TTC549 (cell line): ENCODE measurements around the gene CCT5.
"Not testable (repeated sequence)": the region's sequence is repeated elsewhere in the genome, so short reads cannot be mapped to it uniquely, and the experiment has no call there.

ENCODE experiments used
- FAIRE-seq: peaks from 2 replicates; lab custom pipeline; 2012; peaks lifted over from hg19 to GRCh38; lab: Jason Lieb, UNC

The CCT5 gene

GRCh38 chr5:10277773-10278630 is 27.9 kb downstream of the CCT5 start:
- no peak for FAIRE-seq

DNA sequence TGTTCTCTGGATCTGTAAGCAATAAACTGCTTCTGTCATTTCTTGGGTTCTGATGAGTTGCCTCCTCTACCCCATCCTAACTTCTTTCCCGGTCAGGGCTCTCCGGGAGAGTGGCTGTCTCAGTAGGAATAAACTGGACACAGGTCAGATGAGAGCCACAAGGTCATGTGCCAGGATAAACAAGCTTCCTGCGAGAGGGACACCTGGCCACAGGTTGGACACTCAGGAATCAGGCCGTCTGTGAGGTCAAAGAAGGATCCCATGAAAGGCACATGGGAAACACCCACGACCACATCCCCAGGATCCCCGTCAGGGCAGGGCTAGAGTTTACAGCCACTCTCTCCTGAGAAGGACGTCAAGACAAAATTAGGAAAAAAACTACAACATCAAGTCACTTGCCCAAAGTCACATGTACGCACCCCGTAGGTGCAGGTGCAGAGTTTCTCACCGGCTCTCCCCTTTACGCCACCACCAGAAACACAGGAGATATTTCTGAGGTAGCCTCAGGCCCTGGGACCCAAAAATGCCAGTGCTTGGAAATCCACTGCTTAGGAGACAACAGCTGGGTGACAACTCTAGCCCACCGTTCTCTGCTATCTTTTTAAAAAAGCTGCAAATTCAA is 28.7 kb downstream of the CCT5 start:
- no peak for FAIRE-seq

GRCh38 chr5:10279328-10279727 is 29.2 kb downstream of the CCT5 start:
- no peak for FAIRE-seq

- no peak for FAIRE-seq
Measured at GRCh38 chr5:10279925-10280720, 30.0 kb downstream of the CCT5 start.

DNA sequence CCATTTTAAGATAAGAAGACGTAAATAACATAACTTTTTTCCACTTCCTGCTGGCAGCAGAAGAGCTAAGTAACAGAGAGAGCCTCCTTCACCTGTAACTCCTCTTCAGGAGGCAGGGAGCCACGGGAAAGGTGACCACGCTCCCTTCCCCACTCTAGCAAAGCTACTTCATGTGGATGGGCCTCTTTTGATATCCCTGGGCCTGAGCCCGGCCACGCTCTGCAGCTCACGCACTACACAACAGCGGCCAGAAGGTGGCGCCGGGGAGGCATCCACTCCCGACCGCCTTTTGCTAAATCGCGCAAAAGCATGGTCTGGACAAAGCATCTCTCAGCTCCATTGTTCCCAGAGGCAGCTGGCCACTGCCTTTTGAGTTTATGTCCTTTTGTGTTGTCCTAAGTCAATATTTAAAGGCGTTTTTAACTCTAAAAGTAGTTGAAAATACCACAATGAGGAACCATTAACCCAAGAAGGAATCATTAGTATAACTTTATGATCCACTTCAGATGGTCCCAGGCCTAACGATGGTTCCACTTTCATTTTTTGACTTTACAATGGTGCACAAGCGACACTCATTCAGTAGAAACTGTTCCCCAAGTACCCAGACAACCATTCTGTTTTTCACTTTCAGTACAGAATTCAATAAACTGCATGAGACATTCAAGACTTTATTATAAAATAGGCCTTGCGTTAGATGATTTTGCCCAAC is 34.0 kb downstream of the CCT5 start:
- no peak for FAIRE-seq

- not testable (repeated sequence) for FAIRE-seq
Measured at GRCh38 chr5:10285362-10285761, 35.3 kb downstream of the CCT5 start.

- no peak for FAIRE-seq
Measured at GRCh38 chr5:10286162-10286861, 36.2 kb downstream of the CCT5 start.

DNA sequence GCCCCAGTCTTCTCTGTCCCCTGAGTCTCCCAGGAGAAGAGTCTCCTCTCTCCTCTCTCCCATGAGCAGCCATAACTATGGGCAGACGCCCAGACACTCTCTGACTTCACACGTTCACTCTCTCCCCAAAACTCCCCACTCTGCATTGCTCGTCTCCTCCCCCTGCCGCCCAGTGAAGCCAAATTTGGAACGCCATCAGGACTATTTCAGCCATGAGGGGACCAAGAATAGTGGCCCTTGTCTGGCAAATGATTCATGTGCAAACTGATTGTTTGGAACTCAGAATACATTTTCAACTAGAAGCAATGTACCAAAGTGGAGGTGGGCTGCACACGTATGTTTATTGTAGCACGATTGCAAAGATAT is 36.8 kb downstream of the CCT5 start:
- FAIRE-seq, result no peak

DNA sequence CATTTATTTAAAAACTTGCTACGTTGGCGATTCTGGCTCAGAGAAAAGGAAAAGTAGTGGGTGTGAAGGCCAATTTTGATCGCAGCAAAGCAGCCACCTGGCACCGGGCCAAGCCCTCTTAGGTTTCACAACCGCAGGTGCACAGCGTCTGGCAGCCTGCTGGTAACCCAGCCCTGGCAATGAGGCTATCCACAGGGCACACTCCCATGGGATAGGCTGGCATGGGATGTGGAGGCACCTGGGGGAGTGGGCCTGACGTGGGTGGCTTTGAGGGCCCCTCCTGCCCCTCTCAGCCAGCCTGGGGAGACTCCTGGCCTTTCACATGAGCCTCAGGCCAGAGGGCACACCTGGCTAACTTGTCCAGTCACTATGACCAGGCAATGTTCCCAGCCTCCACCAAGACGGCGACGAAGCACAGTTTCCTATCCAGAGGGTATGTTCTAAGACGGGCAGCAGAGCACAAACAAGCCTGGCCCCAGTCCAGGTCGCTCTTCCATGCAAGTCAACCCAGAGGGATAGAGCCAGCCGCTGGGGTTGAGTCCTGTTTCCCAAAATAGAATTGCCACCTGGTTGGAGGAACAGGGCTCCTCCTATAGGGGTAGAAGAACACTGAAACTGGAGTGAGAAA is 38.6 kb downstream of the CCT5 start:
- FAIRE-seq, result no peak

DNA sequence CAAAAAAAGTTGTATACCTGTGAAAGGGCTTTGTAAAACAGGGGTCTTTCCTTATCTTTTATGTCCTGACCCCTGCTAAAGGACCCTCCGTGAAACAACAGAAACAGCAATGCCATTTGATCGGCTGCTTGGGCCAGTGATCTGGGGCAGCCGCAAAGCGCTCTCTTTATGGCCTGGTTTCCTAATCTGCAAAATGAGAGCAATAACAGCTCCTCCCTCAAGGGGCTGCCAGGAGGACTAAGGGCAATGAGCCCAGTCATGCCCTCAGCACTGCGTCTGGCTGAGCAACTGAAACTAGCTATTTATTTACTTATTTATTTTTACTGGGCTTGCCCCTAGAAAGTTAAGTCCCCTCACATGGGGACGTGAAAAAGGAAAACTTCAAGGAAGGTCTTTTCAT is 39.3 kb downstream of the CCT5 start:
- FAIRE-seq, result no peak

DNA sequence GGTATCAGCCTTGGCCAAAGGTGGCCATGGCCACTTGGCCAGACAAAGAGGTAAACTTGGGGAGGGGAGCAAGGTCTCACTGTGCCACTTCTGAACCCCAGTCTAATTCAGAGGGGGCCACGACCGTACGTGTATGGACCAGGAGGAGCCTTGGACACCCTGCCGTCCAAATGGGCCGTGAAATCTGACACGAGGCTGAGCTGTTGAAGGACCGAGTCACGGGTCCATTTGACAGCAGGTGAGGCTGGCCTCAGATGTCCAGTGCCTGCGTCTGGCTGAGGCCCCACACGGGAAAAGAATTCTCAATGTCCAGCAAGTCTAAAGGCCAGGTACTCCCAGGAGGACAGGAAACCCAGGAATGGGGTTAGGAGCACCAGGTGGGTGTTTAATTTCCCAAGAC is 39.9 kb downstream of the CCT5 start:
- no peak for FAIRE-seq

GRCh38 chr5:10290438-10290837 is 40.4 kb downstream of the CCT5 start:
- FAIRE-seq, result no peak

GRCh38 chr5:10291692-10292339 is 41.7 kb downstream of the CCT5 start:
- no peak for FAIRE-seq

DNA sequence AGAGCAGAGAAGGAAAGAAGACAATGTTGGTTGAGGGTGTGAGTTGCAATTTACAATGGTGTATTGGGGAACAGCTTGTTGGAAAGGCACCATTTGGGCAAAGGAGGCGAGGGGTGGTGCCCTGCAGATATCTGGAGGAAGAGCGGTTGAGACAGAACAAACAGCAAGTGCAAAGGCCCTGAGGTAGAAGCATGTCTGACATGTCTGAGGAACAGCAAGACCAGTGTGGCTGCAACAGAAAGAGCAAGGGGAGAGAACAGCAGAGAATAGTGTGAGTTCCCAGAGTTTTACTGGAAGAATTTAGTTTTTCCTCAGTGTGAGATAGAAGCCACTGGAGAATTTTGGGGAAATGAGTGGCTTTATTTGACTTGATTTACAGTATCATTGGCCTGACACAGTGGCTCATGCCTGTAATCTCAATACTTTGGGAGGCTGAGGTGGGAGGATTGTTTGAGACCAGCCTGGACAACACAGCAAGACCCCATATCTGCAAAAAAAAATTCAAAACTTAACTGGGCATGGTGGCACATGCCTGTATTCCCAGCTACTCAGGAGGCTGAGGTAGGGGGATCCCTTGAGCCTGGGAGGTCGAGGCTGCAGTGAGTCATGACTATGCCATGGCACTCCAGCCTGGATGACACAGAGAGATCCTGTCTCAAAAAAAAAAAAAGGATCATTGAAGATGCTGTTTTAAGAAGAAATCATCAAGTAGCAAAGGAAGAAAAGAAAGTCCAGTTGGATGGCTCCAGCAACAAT is 44.0 kb downstream of the CCT5 start:
- no peak for FAIRE-seq

DNA sequence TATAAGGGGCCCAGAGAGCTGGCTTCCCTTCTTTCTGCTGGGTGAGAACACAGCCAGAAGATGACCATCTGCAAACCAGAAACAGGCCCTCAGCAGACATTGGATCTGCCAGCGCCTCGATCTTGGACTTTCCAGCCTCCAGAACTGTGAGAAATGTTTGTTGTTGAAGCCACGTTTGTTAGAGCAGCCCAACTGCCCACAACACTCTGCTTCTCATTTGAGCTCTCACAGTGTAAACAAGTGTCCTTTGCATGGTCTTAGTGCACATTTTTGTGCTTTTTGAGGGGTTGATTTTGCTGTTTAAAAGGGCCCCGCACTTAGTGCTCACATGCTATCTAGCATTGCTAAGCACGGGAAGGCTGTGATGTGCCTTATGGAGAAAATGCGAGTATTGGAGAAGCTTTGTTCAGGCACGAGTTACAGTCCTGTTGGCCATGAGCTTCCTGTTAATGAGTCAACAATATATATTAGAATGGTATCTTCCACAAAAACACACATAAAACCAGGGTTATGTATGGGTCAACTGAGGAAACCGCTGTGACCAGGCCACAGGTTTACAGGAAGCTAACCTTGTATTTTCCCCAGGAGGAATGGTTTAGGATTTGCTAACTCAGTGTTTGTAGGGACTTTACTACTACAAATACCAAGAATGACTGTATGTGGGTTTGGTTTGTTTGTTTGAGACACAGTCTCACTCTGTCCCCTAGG is 45.7 kb downstream of the CCT5 start:
- FAIRE-seq, result no peak

DNA sequence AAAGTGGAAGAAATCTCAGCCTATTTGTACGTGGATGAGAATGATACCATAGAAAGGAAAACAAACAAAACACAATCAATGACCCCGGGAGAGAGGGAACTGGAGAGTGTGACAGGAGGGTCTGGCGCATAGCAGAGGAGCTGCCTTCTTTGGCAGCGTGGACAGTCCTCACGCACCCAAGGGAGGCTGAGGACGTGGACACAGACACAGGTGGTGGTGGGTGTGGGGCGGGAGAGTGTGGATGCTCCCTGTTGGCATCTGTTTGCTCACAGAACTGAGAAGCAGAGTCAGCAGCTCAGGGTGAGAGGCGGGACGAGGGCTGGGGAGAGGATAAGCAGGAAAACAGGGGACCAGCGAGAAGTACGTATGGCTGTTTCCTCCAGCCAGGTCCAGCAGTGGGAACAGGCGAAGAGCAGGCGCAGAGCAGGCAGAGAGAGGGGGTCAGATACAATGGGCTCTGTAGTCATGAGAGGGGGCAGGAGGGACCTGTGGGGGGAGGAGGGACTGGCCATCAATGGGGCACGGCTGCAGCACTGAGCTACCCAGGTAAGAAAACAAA is 47.6 kb downstream of the CCT5 start:
- FAIRE-seq, result no peak

DNA sequence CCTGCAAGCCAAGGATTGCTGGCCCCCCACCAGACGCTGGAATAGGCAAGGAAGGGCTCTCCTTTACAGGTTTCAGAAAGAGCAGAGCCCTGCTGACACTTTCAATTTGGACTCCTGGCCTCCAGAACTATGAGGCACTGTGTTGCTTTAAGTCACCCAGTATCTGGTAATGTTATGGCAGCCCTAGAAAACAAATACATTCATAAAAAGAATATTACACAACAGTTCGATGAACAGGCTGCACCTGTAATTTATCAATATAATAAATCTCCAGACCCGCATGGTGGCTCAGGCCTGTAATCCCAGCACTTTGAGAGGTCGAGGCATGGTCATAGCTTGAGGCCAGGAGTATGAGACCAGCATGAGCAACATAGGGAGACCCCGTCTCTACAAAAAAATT is 50.2 kb downstream of the CCT5 start:
- FAIRE-seq, result no peak

DNA sequence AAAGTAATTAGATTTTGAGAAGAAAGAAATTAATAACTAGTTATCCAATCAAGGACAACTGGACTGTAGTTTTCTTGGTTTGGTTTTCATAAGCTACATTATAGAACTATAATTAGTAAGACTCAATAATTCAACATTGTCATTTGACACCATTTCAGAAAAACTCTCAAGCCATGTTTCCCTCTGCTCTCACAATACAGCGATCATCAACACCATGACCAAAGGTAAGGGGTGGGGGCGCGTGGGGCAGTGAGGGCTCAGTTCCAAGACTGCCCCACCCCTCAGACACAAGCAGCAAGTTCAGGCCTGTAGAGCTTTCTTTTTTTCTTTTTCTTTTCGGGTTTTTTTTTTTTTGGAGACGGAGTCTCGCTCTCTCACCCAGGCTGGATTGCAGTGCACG is 51.2 kb downstream of the CCT5 start:
- FAIRE-seq, result no peak
